ENCODE measurements around the gene PPM1K. TPM values are rescaled to one million over a fixed set of nuclear protein-coding genes. Genes with fewer than 3 reads are reported as not detected.

The PPM1K gene
- total and polyA plus RNA-seq, 2 experiments from 2014 or later = 9.1 to 12.0 TPM

GRCh38 chr4:88286897-88287296 is 2.5 kb upstream of the PPM1K start:
- DNase-seq (ENCODE audit: low spot score) = no peak
- Histone ChIP-seq H2AFZ (no peak overlapping the region), H3K4me2 (no peak overlapping the region), H3K36me3 (ENCODE audit: insufficient read depth) (no peaks in the 10 kb centered on the region), H3K9me2 (ENCODE audit: insufficient read depth) (no peaks in the 10 kb centered on the region), H3K4me1 (ENCODE audit: insufficient read depth) (peaks cover 13% of the 10 kb centered on the region), H3F3A (replicated peaks; ENCODE audit: low read depth) (peaks cover 8% of the 10 kb centered on the region; the same call in 1 of the 2 replicates), H3K79me2 (replicated peaks; ENCODE audit: insufficient read depth) (no peaks in the 10 kb centered on the region), H3K27ac (ENCODE audit: low read depth) (no peak overlapping the region), H3K4me3 (no peak overlapping the region), H4K20me1 (replicated peaks; ENCODE audit: insufficient read depth) (no peaks in the 10 kb centered on the region; the same call in 1 of the 2 replicates), H3K27me3 (ENCODE audit: insufficient read depth) (peaks cover 29% of the 10 kb centered on the region)
- no peaks in the 10 kb centered on the region for H3K9me3 Mint-ChIP-seq
- H3K4me3 Mint-ChIP-seq = no peak overlapping the region
- ATAC-seq = no peak
- peaks cover 18% of the 10 kb centered on the region for H3K27me3 Mint-ChIP-seq (ENCODE audit: insufficient read depth, low read depth, poor library complexity)
- H3K36me3 Mint-ChIP-seq (ENCODE audit: low read depth) = no peaks in the 10 kb centered on the region; the same call in 2 of the 3 replicates
- H3K4me1 Mint-ChIP-seq = peaks cover 14% of the 10 kb centered on the region; the same call in 2 of the 3 replicates
- TF ChIP-seq JUNB (IDR thresholded peaks at IDR 0.05; ENCODE audit: unreplicated experiment) (no peak), ZNF462 (CRISPR knock-in tag; IDR thresholded peaks at IDR 0.05) (no peak), EZH2phosphoT487 (IDR thresholded peaks at IDR 0.05; ENCODE audit: unreplicated experiment) (no peak), ZNF331 (CRISPR knock-in tag; IDR thresholded peaks at IDR 0.05; ENCODE audit: low read depth) (no peak), ETS1 (IDR thresholded peaks at IDR 0.05) (no peak), STAT1 (IDR thresholded peaks at IDR 0.05; ENCODE audit: unreplicated experiment) (no peak), CREB1 (CRISPR knock-in tag; IDR thresholded peaks at IDR 0.05; ENCODE audit: low read depth) (no peak), CTCF (conservative IDR thresholded peaks at IDR 0.05; ENCODE audit: low read depth in 2 of 2) (no peak), POLR2AphosphoS5 (IDR thresholded peaks at IDR 0.05; ENCODE audit: low read depth) (no peak), REST (IDR thresholded peaks at IDR 0.05; ENCODE audit: unreplicated experiment) (no peak), EZH2 (IDR thresholded peaks at IDR 0.05; ENCODE audit: low read depth, unreplicated experiment) (no peak)
- H3K27ac Mint-ChIP-seq = no peak overlapping the region

Data from GM23338 (cell line).